ENCODE data around the gene GASK1B.

Gene GASK1B

GRCh38 chr4:158172261-158173258 lies at the start of gene GASK1B:
Gene GASK1B (minus strand): TSS chr4:158173025. CDS start chr4:158171375, 1,650 bp downstream.
- in situ Hi-C loops (cut with MboI; ENCODE audit: low sequenced_read_pairs): loop anchor here (25.0 kb wide), 1 partner anchor 185 kb away; no protein-coding TSS in a partner anchor

- in situ Hi-C loops (cut with MboI; ENCODE audit: low sequenced_read_pairs): no loop called here
Measured at GRCh38 chr4:158219623-158220022, 46.8 kb upstream of the GASK1B start.

GRCh38 chr4:158217763-158218162 lies 44.9 kb upstream of the GASK1B start:
- in situ Hi-C loops (cut with MboI; ENCODE audit: low sequenced_read_pairs): no loop called here

GRCh38 chr4:158214856-158215255 lies 42.0 kb upstream of the GASK1B start:
- in situ Hi-C loops (cut with MboI; ENCODE audit: low sequenced_read_pairs): no loop called here

- in situ Hi-C loops (cut with MboI; ENCODE audit: low sequenced_read_pairs): no loop called here
Measured at GRCh38 chr4:158213466-158213865, 40.6 kb upstream of the GASK1B start.

- in situ Hi-C loops (cut with MboI; ENCODE audit: low sequenced_read_pairs): no loop called here
Measured at GRCh38 chr4:158211222-158211621, 38.4 kb upstream of the GASK1B start.

GRCh38 chr4:158209825-158210807 lies 37.3 kb upstream of the GASK1B start, which contains the start of gene TMEM144:
Gene TMEM144 (plus strand): TSS chr4:158210486. CDS start chr4:158212668, 2,182 bp downstream.
- in situ Hi-C loops (cut with MboI; ENCODE audit: low sequenced_read_pairs): no loop called here

- in situ Hi-C loops (cut with MboI; ENCODE audit: low sequenced_read_pairs): no loop called here
Measured at GRCh38 chr4:158208963-158209640, 36.3 kb upstream of the GASK1B start.

- in situ Hi-C loops (cut with MboI; ENCODE audit: low sequenced_read_pairs): no loop called here
Measured at GRCh38 chr4:158203929-158204328, 31.1 kb upstream of the GASK1B start.

- in situ Hi-C loops (cut with MboI; ENCODE audit: low sequenced_read_pairs): no loop called here
Measured at GRCh38 chr4:158203436-158203835, 30.6 kb upstream of the GASK1B start.

- in situ Hi-C loops (cut with MboI; ENCODE audit: low sequenced_read_pairs): no loop called here
Measured at GRCh38 chr4:158202481-158202880, 29.7 kb upstream of the GASK1B start.

- in situ Hi-C loops (cut with MboI; ENCODE audit: low sequenced_read_pairs): no loop called here
Measured at GRCh38 chr4:158201876-158202275, 29.1 kb upstream of the GASK1B start.

- in situ Hi-C loops (cut with MboI; ENCODE audit: low sequenced_read_pairs): no loop called here
Measured at GRCh38 chr4:158201322-158201721, 28.5 kb upstream of the GASK1B start.

GRCh38 chr4:158200214-158200613 lies 27.4 kb upstream of the GASK1B start:
- in situ Hi-C loops (cut with MboI; ENCODE audit: low sequenced_read_pairs): no loop called here

- in situ Hi-C loops (cut with MboI; ENCODE audit: low sequenced_read_pairs): no loop called here
Measured at GRCh38 chr4:158197194-158197776, 24.5 kb upstream of the GASK1B start.

- in situ Hi-C loops (cut with MboI; ENCODE audit: low sequenced_read_pairs): no loop called here
Measured at GRCh38 chr4:158195297-158195696, 22.5 kb upstream of the GASK1B start.

- in situ Hi-C loops (cut with MboI; ENCODE audit: low sequenced_read_pairs): no loop called here
Measured at GRCh38 chr4:158193171-158193749, 20.4 kb upstream of the GASK1B start.

GRCh38 chr4:158192439-158193158 lies 19.8 kb upstream of the GASK1B start:
- in situ Hi-C loops (cut with MboI; ENCODE audit: low sequenced_read_pairs): no loop called here

- in situ Hi-C loops (cut with MboI; ENCODE audit: low sequenced_read_pairs): no loop called here
Measured at GRCh38 chr4:158190718-158191117, 17.9 kb upstream of the GASK1B start.

Data from HL-60/S4 (cell line).